SK-N-SH treated with all-trans-retinoic acid at 6 μM for 48 hours (cell line): Measurements from ENCODE around the gene HOXC9.

Experiments
- ATAC-seq: fragments of 200-7000 bp; cut with Tn5 transposase; 3 replicates; pipeline ENCODE4 v1.9.1; 2020; ENCODE audit warnings: mild to moderate bottlenecking, moderate library complexity
- BACH2 ChIP-seq: fragments of 250-450 bp; sonication (Bioruptor Pico); IDR thresholded peaks from 2 replicates; pipeline ENCODE4 v1.9.0; 2021; ENCODE audit warnings: mild to moderate bottlenecking, borderline replicate concordance
- CREB5 ChIP-seq: fragments of 250-450 bp; sonication (Bioruptor Pico); IDR thresholded peaks from 2 replicates; pipeline ENCODE4 v1.5.1; 2020; ENCODE audit warnings: low read depth, mild to moderate bottlenecking, moderate library complexity
- CSRNP3 ChIP-seq: fragments of 250-450 bp; sonication (Bioruptor Pico); IDR thresholded peaks from 2 replicates; pipeline ENCODE4 v1.5.1; 2021; ENCODE audit warnings: mild to moderate bottlenecking, moderate library complexity
- ESRRG ChIP-seq: fragments of 250-450 bp; sonication (Bioruptor Pico); IDR thresholded peaks from 2 replicates; pipeline ENCODE4 v1.6.1; 2021; ENCODE audit warnings: mild to moderate bottlenecking
- GLIS3 ChIP-seq: fragments of 250-450 bp; sonication (Bioruptor Pico); IDR thresholded peaks from 2 replicates; pipeline ENCODE4 v1.5.0; 2020; ENCODE audit warnings: mild to moderate bottlenecking, moderate library complexity
- ISL1 ChIP-seq: fragments of 250-450 bp; sonication (Bioruptor Pico); IDR thresholded peaks from 2 replicates; pipeline ENCODE4 v2.1.2; 2022; ENCODE audit warnings: mild to moderate bottlenecking, moderate library complexity
- OSR1 ChIP-seq: fragments of 250-450 bp; sonication (Bioruptor Pico); IDR thresholded peaks from 2 replicates; pipeline ENCODE4 v1.8.0; 2022; ENCODE audit warnings: moderate library complexity, mild to moderate bottlenecking, inconsistent platforms
- POU6F1 ChIP-seq: fragments of 250-450 bp; sonication (Bioruptor Pico); IDR thresholded peaks from 2 replicates; pipeline ENCODE4 v1.8.0; 2021; ENCODE audit warnings: low read depth, mild to moderate bottlenecking, moderate library complexity, borderline replicate concordance
- PPARA ChIP-seq: fragments of 250-450 bp; sonication (Bioruptor Pico); IDR thresholded peaks from 2 replicates; pipeline ENCODE4 v1.5.0; 2020; ENCODE audit warnings: mild to moderate bottlenecking, borderline replicate concordance
- RARB ChIP-seq: fragments of 250-450 bp; sonication (Bioruptor Pico); IDR thresholded peaks from 2 replicates; pipeline ENCODE4 v1.8.0; 2021; ENCODE audit warnings: mild to moderate bottlenecking, moderate library complexity
- SNAI2 ChIP-seq: fragments of 250-450 bp; sonication (Bioruptor Pico); IDR thresholded peaks from 2 replicates; pipeline ENCODE4 v1.5.0; 2020; ENCODE audit warnings: mild to moderate bottlenecking, moderate library complexity
- TCF4 ChIP-seq: fragments of 250-450 bp; sonication (Bioruptor Pico); IDR thresholded peaks from 2 replicates; pipeline ENCODE4 v1.8.0; 2021; ENCODE audit warnings: mild to moderate bottlenecking, moderate library complexity, borderline replicate concordance
- TSHZ2 ChIP-seq: fragments of 250-450 bp; sonication (Bioruptor Pico); IDR thresholded peaks from 2 replicates; pipeline ENCODE4 v1.5.0; 2020; ENCODE audit warnings: mild to moderate bottlenecking, moderate library complexity
- ZC3H10 ChIP-seq: fragments of 250-450 bp; sonication (Bioruptor Pico); IDR thresholded peaks from 2 replicates; pipeline ENCODE4 v1.5.1; 2021; ENCODE audit warnings: mild to moderate bottlenecking, moderate library complexity
- ZFP3 ChIP-seq: fragments of 250-450 bp; sonication (Bioruptor Pico); IDR thresholded peaks from 2 replicates; pipeline ENCODE4 v1.5.0; 2020; ENCODE audit warnings: mild to moderate bottlenecking, moderate library complexity
- ZFP30 ChIP-seq: fragments of 450-650 bp; formaldehyde crosslinking; IDR thresholded peaks from 2 replicates; pipeline ENCODE4 v1.5.0; 2022; ENCODE audit warnings: mild to moderate bottlenecking, moderate library complexity
- ZNF565 ChIP-seq: fragments of 450-650 bp; formaldehyde crosslinking; conservative IDR thresholded peaks from 2 replicates; pipeline ENCODE4 v1.5.0; 2020; ENCODE audit warnings: low read depth, mild to moderate bottlenecking, moderate library complexity
- ZNF70 ChIP-seq: fragments of 450-650 bp; formaldehyde crosslinking; IDR thresholded peaks from 2 replicates; pipeline ENCODE4 v1.5.0; 2020; ENCODE audit warnings: mild to moderate bottlenecking, moderate library complexity
- ZNF8 ChIP-seq: fragments of 450-650 bp; formaldehyde crosslinking; IDR thresholded peaks from 2 replicates; pipeline ENCODE4 v1.5.0; 2020; ENCODE audit warnings: mild to moderate bottlenecking, moderate library complexity

HOXC9 gene

GRCh38 chr12:54051026-54051842, 51.3 kb downstream of the HOXC9 start (continued):
- TF ChIP-seq TCF4 (CRISPR knock-in tag): no peak
- no peak for TF ChIP-seq ZFP3 (CRISPR knock-in tag)
- no peak for TF ChIP-seq BACH2

- TF ChIP-seq PPARA (no peak), CSRNP3 (CRISPR knock-in tag) (no peak), ZNF565 (CRISPR knock-in tag) (no peak), TSHZ2 (CRISPR knock-in tag) (no peak), RARB (CRISPR knock-in tag) (no peak), CREB5 (CRISPR knock-in tag) (no peak), GLIS3 (CRISPR knock-in tag) (no peak), ZFP3 (CRISPR knock-in tag) (no peak), OSR1 (CRISPR knock-in tag) (no peak), TCF4 (CRISPR knock-in tag) (no peak), BACH2 (no peak), ISL1 (CRISPR knock-in tag) (no peak), ZNF8 (no peak), POU6F1 (CRISPR knock-in tag) (no peak), SNAI2 (CRISPR knock-in tag) (no peak), ZFP30 (CRISPR knock-in tag) (no peak), ZNF70 (CRISPR knock-in tag) (no peak)
- no peak for ATAC-seq
Observed at GRCh38 chr12:54051874-54052437, 52.0 kb downstream of the HOXC9 start.

GRCh38 chr12:54052438-54053002, 52.6 kb downstream of the HOXC9 start:
- ATAC-seq: peak; percentile 22
- TF ChIP-seq ESRRG (CRISPR knock-in tag): no peak
- no peak for TF ChIP-seq OSR1 (CRISPR knock-in tag)
- TF ChIP-seq PPARA: no peak
- TF ChIP-seq ZC3H10 (CRISPR knock-in tag): no peak
- TF ChIP-seq ZNF8: no peak
- TF ChIP-seq TCF4 (CRISPR knock-in tag): no peak
